H1 (cell line): ENCODE results near the gene KCNJ9. TPM values are rescaled to one million over a fixed set of nuclear protein-coding genes. Genes with fewer than 3 reads are reported as not detected.

Experiments
- CTCF ChIA-PET: fragments of 300-600 bp; sonication (Branson Sonifier 250); formaldehyde crosslinking; loops from one replicate; lab custom pipeline; 2021; ENCODE audit not compliant: partially characterized antibody; lab: Charles Lee
- POLR2A ChIA-PET: fragments of 300-600 bp; sonication (Branson Sonifier 250); formaldehyde crosslinking; loops from one replicate; lab custom pipeline; 2021; ENCODE audit warnings: inconsistent platforms; ENCODE audit not compliant: partially characterized antibody; lab: Charles Lee
- DNase-seq, 2 experiments: peaks; one replicate each; pipeline versions ENCODE4 v3.0.0 to v3.0.0-alpha.2; 2010 to 2022; ENCODE audit warnings: low spot score in 2 of 2, low read depth in 1 of 2, mixed read lengths in 1 of 2
- FAIRE-seq: peaks from 2 replicates; lab custom pipeline; 2011; peaks lifted over from hg19 to GRCh38; lab: Jason Lieb, UNC
- H2AFZ ChIP-seq: 2 replicates; pipeline ENCODE4 v1.8.1; 2012; ENCODE audit warnings: low read length, inconsistent platforms
- H2AK5ac ChIP-seq: 2 replicates; pipeline ENCODE4 v1.6.1; 2013; ENCODE audit warnings: low read depth, low read length
- H2BK120ac ChIP-seq: replicated peaks from 2 replicates; pipeline ENCODE3; 2013; ENCODE audit warnings: low read depth, low read length, inconsistent platforms
- H2BK12ac ChIP-seq: 2 replicates; pipeline ENCODE4 v1.6.1; 2013; ENCODE audit warnings: low read depth, low read length
- H2BK15ac ChIP-seq: 2 replicates; pipeline ENCODE4 v1.6.1; 2013; ENCODE audit warnings: low read length
- H2BK20ac ChIP-seq: 2 replicates; pipeline ENCODE4 v1.6.1; 2013; ENCODE audit warnings: low read length
- H2BK5ac ChIP-seq: 2 replicates; pipeline ENCODE4 v1.6.1; 2013; ENCODE audit warnings: low read depth, low read length
- H3K14ac ChIP-seq: 2 replicates; pipeline ENCODE4 v1.6.1; 2013; ENCODE audit warnings: inconsistent platforms; ENCODE audit not compliant: insufficient read length
- H3K18ac ChIP-seq: 2 replicates; pipeline ENCODE4 v1.6.1; 2013; ENCODE audit warnings: low read length; ENCODE audit errors: extremely low read depth
- H3K23ac ChIP-seq: 2 replicates; pipeline ENCODE4 v1.6.1; 2013; ENCODE audit warnings: inconsistent platforms; ENCODE audit not compliant: insufficient read length
- H3K23me2 ChIP-seq: 2 replicates; pipeline ENCODE4 v1.6.1; 2013; ENCODE audit warnings: low read depth, low read length
- H3K27ac ChIP-seq: 2 replicates; pipeline ENCODE4 v1.6.1; 2011; ENCODE audit warnings: low read depth, low read length, inconsistent platforms
- H3K27me3 ChIP-seq, 4 experiments: replicated peaks in 1 of 4; 1 replicate in 1 of 4; 2 replicates in 3 of 4; pipeline versions ENCODE4 v1.6.1 to v1.8.1; 2011 to 2013; ENCODE audit warnings: low read length in 3 of 4, mild to moderate bottlenecking in 3 of 4, inconsistent platforms in 2 of 4, mixed read lengths in 2 of 4, moderate library complexity in 1 of 4; ENCODE audit not compliant: control insufficient read depth in 3 of 4, insufficient read depth in 3 of 4; ENCODE audit errors: extremely low read depth in 1 of 4
- H3K36me3 ChIP-seq, 4 experiments: 2 replicates each; pipeline versions ENCODE4 v1.6.1 to v1.8.1; 2011 to 2013; ENCODE audit warnings: mild to moderate bottlenecking in 4 of 4, low read length in 3 of 4, moderate library complexity in 2 of 4, control low read depth in 1 of 4, inconsistent platforms in 1 of 4; ENCODE audit not compliant: insufficient read depth in 4 of 4, control insufficient read depth in 2 of 4
- H3K4ac ChIP-seq: replicated peaks from 2 replicates; pipeline ENCODE3; 2013; ENCODE audit warnings: low read length, low read depth, mixed read lengths, inconsistent platforms; ENCODE audit not compliant: insufficient read length
- H3K4me1 ChIP-seq, 4 experiments: replicated peaks in 1 of 4; 1 replicate in 1 of 4; 2 replicates in 3 of 4; pipeline versions ENCODE4 v1.6.1 to v1.8.1; 2011 to 2013; ENCODE audit warnings: low read length in 3 of 4, inconsistent platforms in 2 of 4, mixed read lengths in 1 of 4; ENCODE audit not compliant: insufficient read depth in 4 of 4, control insufficient read depth in 3 of 4
- H3K4me2 ChIP-seq, 2 experiments: 2 replicates each; pipeline versions ENCODE4 v1.6.1 to v1.8.1; 2011 to 2013; ENCODE audit warnings: low read depth in 2 of 2, low read length in 2 of 2, control low read depth in 1 of 2, inconsistent platforms in 1 of 2, mild to moderate bottlenecking in 1 of 2; ENCODE audit not compliant: insufficient read depth in 1 of 2
- H3K4me3 ChIP-seq, 4 experiments: fragments of 200-600, 300-600 bp in 1 of 4; sonication (generic), shearing (Covaris generic), sonication (Bioruptor Twin) in 1 of 4; 2 replicates each; pipeline versions ENCODE4 v1.5.1 to v1.8.1; 2011 to 2016; ENCODE audit warnings: low read length in 4 of 4, low read depth in 3 of 4, control low read depth in 2 of 4, inconsistent platforms in 2 of 4, mild to moderate bottlenecking in 2 of 4, mixed read lengths in 1 of 4, moderate library complexity in 1 of 4; ENCODE audit not compliant: insufficient read depth in 2 of 4; ENCODE audit errors: extremely low read depth in 1 of 4
- H3K56ac ChIP-seq: replicated peaks from 2 replicates; pipeline ENCODE3; 2013; ENCODE audit warnings: low read depth, mild to moderate bottlenecking, mixed read lengths, low read length, inconsistent platforms; ENCODE audit not compliant: insufficient read length
- H3K79me1 ChIP-seq: 2 replicates; pipeline ENCODE4 v1.6.1; 2013; ENCODE audit warnings: low read depth, low read length, control low read depth
- H3K79me2 ChIP-seq, 2 experiments: 2 replicates each; pipeline versions ENCODE4 v1.6.1 to v1.8.1; 2012 to 2013; ENCODE audit warnings: low read length in 2 of 2, mild to moderate bottlenecking in 2 of 2, inconsistent platforms in 1 of 2; ENCODE audit not compliant: insufficient read depth in 2 of 2, control insufficient read depth in 1 of 2
- H3K9ac ChIP-seq, 4 experiments: replicated peaks in 1 of 4; 1 replicate in 1 of 4; 2 replicates in 3 of 4; pipeline versions ENCODE4 v1.6.1 to v1.8.1; 2011 to 2013; ENCODE audit warnings: low read depth in 3 of 4, low read length in 3 of 4, control low read depth in 2 of 4, mild to moderate bottlenecking in 2 of 4, moderate library complexity in 2 of 4, inconsistent platforms in 1 of 4; ENCODE audit errors: extremely low read depth in 1 of 4
- H3K9me3 ChIP-seq, 2 experiments: 2 replicates each; pipeline versions ENCODE4 v1.6.1 to v1.8.1; 2012 to 2013; ENCODE audit warnings: mild to moderate bottlenecking in 2 of 2, moderate library complexity in 2 of 2, control low read depth in 1 of 2, inconsistent platforms in 1 of 2, low read depth in 1 of 2, low read length in 1 of 2, mixed read lengths in 1 of 2; ENCODE audit not compliant: insufficient read depth in 2 of 2
- H4K20me1 ChIP-seq, 2 experiments: replicated peaks in 1 of 2; 2 replicates each; pipeline versions ENCODE3 to v1.8.1; 2011 to 2013; ENCODE audit warnings: inconsistent platforms in 2 of 2, low read length in 2 of 2, mild to moderate bottlenecking in 1 of 2; ENCODE audit not compliant: insufficient read depth in 2 of 2, control insufficient read depth in 1 of 2
- H4K5ac ChIP-seq: 2 replicates; pipeline ENCODE4 v1.6.1; 2013; ENCODE audit warnings: low read length, low read depth, mixed read lengths, inconsistent platforms; ENCODE audit not compliant: insufficient read length
- H4K8ac ChIP-seq: 2 replicates; pipeline ENCODE4 v1.8.0; 2013; ENCODE audit warnings: mild to moderate bottlenecking, moderate library complexity, low read length, inconsistent platforms; ENCODE audit not compliant: insufficient read depth; ENCODE audit errors: extremely low read depth
- H4K91ac ChIP-seq: replicated peaks from 2 replicates; pipeline ENCODE3; 2013; ENCODE audit warnings: low read length, mixed read lengths, inconsistent platforms; ENCODE audit not compliant: insufficient read length
- ATF3 ChIP-seq: IDR thresholded peaks from 2 replicates; pipeline ENCODE4 v1.6.1; 2011; ENCODE audit warnings: low read depth, mild to moderate bottlenecking, low read length; ENCODE audit not compliant: insufficient read depth
- CREB1 ChIP-seq: IDR thresholded peaks from 2 replicates; pipeline ENCODE4 v1.6.1; 2012; ENCODE audit warnings: inconsistent platforms
- HDAC2 ChIP-seq, 2 experiments: fragments of 300-600 bp in 1 of 2; sonication (generic) in 1 of 2; IDR thresholded peaks; 2 replicates each; pipeline ENCODE4 v1.6.1; 2011 to 2012; ENCODE audit warnings: low read depth in 2 of 2, low read length in 2 of 2, mild to moderate bottlenecking in 2 of 2, moderate library complexity in 2 of 2, borderline replicate concordance in 1 of 2, inconsistent platforms in 1 of 2
- JUN ChIP-seq: IDR thresholded peaks from 2 replicates; pipeline ENCODE4 v1.6.1; 2011; ENCODE audit warnings: low read depth, mild to moderate bottlenecking, improper control_type of control experiment, low read length
- SP1 ChIP-seq: IDR thresholded peaks from 2 replicates; pipeline ENCODE4 v1.6.1; 2011; ENCODE audit warnings: low read depth, low read length
- ZNF274 ChIP-seq: IDR thresholded peaks from 2 replicates; pipeline ENCODE4 v1.7.0; 2012; ENCODE audit warnings: low read length, borderline replicate concordance; ENCODE audit errors: extremely low read depth
- whole genome bisulfite sequencing, 2 experiments: shearing (Covaris generic) in 1 of 2; methylation state at CpG; one replicate each; pipeline versions ENCODE4 v1.1.6 to v1.1.7; 2013 to 2015; ENCODE audit warnings: low lambda C conversion rate in 2 of 2, mixed read lengths in 2 of 2, inconsistent platforms in 1 of 2, low coverage in 1 of 2, missing lambda C conversion rate in 1 of 2; ENCODE audit not compliant: insufficient replicate concordance in 2 of 2, insufficient coverage in 1 of 2, insufficient read length in 1 of 2; ENCODE audit errors: extremely low coverage in 1 of 2, missing lambda C conversion rate in 1 of 2; 5-methylcytosine and 5-hydroxymethylcytosine counted together
- polyA plus RNA-seq, 7 experiments: library from polyadenylated mRNA; depleted of rRNA in 3 of 7; stranded (reverse) in 5 of 7; unstranded in 2 of 7; fragments of >200 nt in 5 of 7; fragments of 200-250 nt in 2 of 7; gene quantifications; 1 replicate in 5 of 7; 2 replicates in 1 of 7; 4 replicates in 1 of 7; pipeline versions ENCODE4 v1.2.1 to v1.2.3, GENCODE V29; 2011 to 2013; ENCODE audit warnings: missing spikeins in 2 of 7, mixed read lengths in 2 of 7
- total RNA-seq: library from RNA; stranded (reverse); fragmentation: NEBNext Ultra II Directional; extraction: Animal tissue kit (Norgen Biotek cat#: 25700); gene quantifications from 2 replicates; pipeline ENCODE4 v1.2.1, GENCODE V29; 2021
- TF ChIP-seq, protein P1 (sequence below), 3 experiments: IDR thresholded peaks; 1 replicate in 2 of 3; 2 replicates in 1 of 3; pipeline versions ENCODE4 v1.5.1 to v1.6.1; 2011; ENCODE audit warnings: low read length in 3 of 3, mild to moderate bottlenecking in 3 of 3, inconsistent platforms in 2 of 3, low read depth in 1 of 3, moderate library complexity in 1 of 3; ENCODE audit not compliant: insufficient read depth in 1 of 3; ENCODE audit errors: control extremely low read depth in 1 of 3

KCNJ9 gene
- total and polyA plus RNA-seq, 2 of the 8 experiments (the other 6 are each of a cell fraction or from before 2014, with no cell fraction given) = 0.02 to 0.13 TPM

- Histone ChIP-seq H3K9me3 (no peaks in the 10 kb centered on the region; a peak in 1 of 4 replicates), H4K8ac (peak overlapping the region; percentile 72; the same call in 1 of the 2 replicates), H4K5ac (peak overlapping the region; percentile 13), H2AK5ac (no peak overlapping the region), H3K18ac (0 out of 2 replicates have a peak overlapping the region, but pooled peaks have one; percentile 38), H3K56ac (no peak overlapping the region), H3K23ac (no peak overlapping the region), H3K27me3 (no peaks in the 10 kb centered on the region), H3K79me2 (peaks cover 0 to 36% of the 10 kb centered on the region in 2 experiments; a peak in 2 of 4 replicates), H2BK120ac (peak overlapping the region; percentile 22), H3K23me2 (peaks cover 19% of the 10 kb centered on the region), H3K79me1 (peaks cover 14% of the 10 kb centered on the region), H3K27ac (peak overlapping the region; percentile 21; the same call in 1 of the 2 replicates), H2BK12ac (peak overlapping the region; percentile 93), H3K4ac (peak overlapping the region; percentile 47), H4K91ac (peak overlapping the region; percentile 34), H4K20me1 (no peaks in the 10 kb centered on the region), H3K4me3 (peak overlapping the region; percentile 33 to 56 (median 50); a peak in 7 of 8 replicates), H2BK15ac (peak overlapping the region; percentile 33; the same call in 1 of the 2 replicates), H3K36me3 (peaks cover 5 to 12% (median 6%) of the 10 kb centered on the region in 4 experiments; a peak in 4 of 8 replicates), H3K9ac (peak overlapping the region in 1 of 4 experiments; percentile 22; a peak in 1 of 7 replicates), H3K4me1 (peaks cover 12 to 50% (median 33%) of the 10 kb centered on the region in 4 experiments), H2BK5ac (peak overlapping the region; percentile 10; the same call in 1 of the 2 replicates), H3K4me2 (peak overlapping the region; percentile 71 to 83), H2BK20ac (no peak overlapping the region), H2AFZ (peak overlapping the region; percentile 75; the same call in 1 of the 2 replicates), H3K14ac (no peak overlapping the region)
- peak; percentile 81 to 99 for DNase-seq
- ChIA-PET CTCF (interaction anchor here (0.9 to 50.1 kb wide), 7 partner anchors 10 to 153 kb away, joined by 3 to 1874 read pairs (median 6); partner anchors contain the start of genes KCNJ10 and KCNJ9), POLR2A (interaction anchor here (0.9 to 5.1 kb wide), 8 partner anchors 10 to 163 kb away, joined by 3 to 39 read pairs (median 10); partner anchors contain the start of genes ATP1A2, DCAF8 and KCNJ9)
- peak; percentile 36 for FAIRE-seq
- 23% methylated on average over 13 of the region's 40 CpGs; no CpG with 5 or more reads in 1 of the 2 experiments for WGBS, 2 experiments
- TF ChIP-seq ZNF274 (no peak), CREB1 (peak; percentile 39; the same call in 1 of the 2 replicates), SP1 (no peak), ATF3 (no peak), HDAC2 (IDR thresholded peaks at IDR 0.05; ENCODE audit: borderline replicate concordance in 1 of 2, low read depth in 2 of 2, low read length in 2 of 2) (no peak), JUN (no peak)
- TF ChIP-seq, protein P1, sequence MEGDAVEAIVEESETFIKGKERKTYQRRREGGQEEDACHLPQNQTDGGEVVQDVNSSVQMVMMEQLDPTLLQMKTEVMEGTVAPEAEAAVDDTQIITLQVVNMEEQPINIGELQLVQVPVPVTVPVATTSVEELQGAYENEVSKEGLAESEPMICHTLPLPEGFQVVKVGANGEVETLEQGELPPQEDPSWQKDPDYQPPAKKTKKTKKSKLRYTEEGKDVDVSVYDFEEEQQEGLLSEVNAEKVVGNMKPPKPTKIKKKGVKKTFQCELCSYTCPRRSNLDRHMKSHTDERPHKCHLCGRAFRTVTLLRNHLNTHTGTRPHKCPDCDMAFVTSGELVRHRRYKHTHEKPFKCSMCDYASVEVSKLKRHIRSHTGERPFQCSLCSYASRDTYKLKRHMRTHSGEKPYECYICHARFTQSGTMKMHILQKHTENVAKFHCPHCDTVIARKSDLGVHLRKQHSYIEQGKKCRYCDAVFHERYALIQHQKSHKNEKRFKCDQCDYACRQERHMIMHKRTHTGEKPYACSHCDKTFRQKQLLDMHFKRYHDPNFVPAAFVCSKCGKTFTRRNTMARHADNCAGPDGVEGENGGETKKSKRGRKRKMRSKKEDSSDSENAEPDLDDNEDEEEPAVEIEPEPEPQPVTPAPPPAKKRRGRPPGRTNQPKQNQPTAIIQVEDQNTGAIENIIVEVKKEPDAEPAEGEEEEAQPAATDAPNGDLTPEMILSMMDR (IDR thresholded peaks at IDR 0.05; ENCODE audit: control extremely low read depth in 1 of 3, insufficient read depth in 1 of 3, low read depth in 1 of 3, low read length in 3 of 3) = no peak
Measured at GRCh38 chr1:160098852-160099561, 17.7 kb downstream of the KCNJ9 start.
